ENCODE data around the gene HES1. TPM values are rescaled to one million over a fixed set of nuclear protein-coding genes. Genes with fewer than 3 reads are reported as not detected.

The HES1 gene
- total and polyA plus RNA-seq, 10 of the 15 experiments (the other 5 are each of a cell fraction or from before 2014, with no cell fraction given), result 0.46 to 5.3 (median 2.3) TPM

- ChIA-PET SMC1A (ENCODE audit: uncharacterized antibody, unreplicated experiment) (no interaction called here), RAD21 (ENCODE audit: unreplicated experiment) (interaction anchor here (1.4 kb wide), 1 partner anchor 14 kb away, joined by 3 read pairs; no protein-coding TSS in a partner anchor), POLR2A (interaction anchor here (0.6 kb wide), 1 partner anchor 1710 kb away, joined by 3 read pairs; no protein-coding TSS in a partner anchor), CTCF (interaction anchor here (1.6 kb wide), 1 partner anchor 11 kb away, joined by 3 read pairs; no protein-coding TSS in a partner anchor)
- ATAC-seq (no peak), DNase-seq (ENCODE audit: low read depth, low spot score) (no peak), FAIRE-seq (no peak)
- H3K4me3 ChIP-seq, result no peak overlapping the region
- no peaks in the 10 kb centered on the region for H4K20me1 ChIP-seq (ENCODE audit: control insufficient read depth, insufficient read depth)
- 91% methylated on average over 4 of the region's 4 CpGs for WGBS (ENCODE audit: insufficient coverage, insufficient replicate concordance, low lambda C conversion rate, missing lambda C conversion rate)
- TF ChIP-seq SMARCA5 (IDR thresholded peaks at IDR 0.05), result no peak
- TF ChIP-seq NFIC (IDR thresholded peaks at IDR 0.05; ENCODE audit: low read depth, low read length), result no peak
- no peak for TF ChIP-seq ASH2L (IDR thresholded peaks at IDR 0.05; ENCODE audit: borderline replicate concordance, low read depth)
- no peak for TF ChIP-seq MYC (IDR thresholded peaks at IDR 0.05; ENCODE audit: insufficient read depth, insufficient read length, insufficient replicate concordance, low read length, severe bottlenecking)
- TF ChIP-seq TCF7 (IDR thresholded peaks at IDR 0.05; ENCODE audit: borderline replicate concordance), result no peak
- no peak for TF ChIP-seq MEF2B (IDR thresholded peaks at IDR 0.05; ENCODE audit: partially characterized antibody, poor library complexity, severe bottlenecking)
- TF ChIP-seq ATF3 (IDR thresholded peaks at IDR 0.05; ENCODE audit: borderline replicate concordance, extremely low read depth, low read depth, low read length), result no peak
- TF ChIP-seq ZSCAN29 (IDR thresholded peaks at IDR 0.05), result no peak
- H3K79me2 ChIP-seq (ENCODE audit: control insufficient read depth, insufficient read depth, low read length), result no peaks in the 10 kb centered on the region
- no TSS peak for BruUV-seq (replicated peaks)
- intact Hi-C loops (cut with micrococcal nuclease; ENCODE audit: unreplicated experiment) (no loop called here), in situ Hi-C loops (cut with MboI) (no loop called here)
- peaks cover 0 to 2% of the 10 kb centered on the region in 2 experiments; a peak in 3 of 4 replicates for H3K27me3 ChIP-seq (replicated peaks in 1 of 2; ENCODE audit: control insufficient read depth in 2 of 2, insufficient read depth in 2 of 2, low read length in 1 of 2)
- no peaks in the 10 kb centered on the region for H3K36me3 ChIP-seq (ENCODE audit: control insufficient read depth in 2 of 2, insufficient read depth in 2 of 2, low read length in 1 of 2)
- no peak overlapping the region for H3K9ac ChIP-seq (ENCODE audit: control insufficient read depth, insufficient read depth, low read length)
- H2AFZ ChIP-seq (ENCODE audit: control insufficient read depth, low read depth, low read length), result no peak overlapping the region
- H3K9me3 ChIP-seq (replicated peaks; ENCODE audit: control insufficient read depth, insufficient read depth, low read length), result no peaks in the 10 kb centered on the region
- no peaks in the 10 kb centered on the region for H3K4me1 ChIP-seq (ENCODE audit: control insufficient read depth, insufficient read depth, low read length)
- no peak overlapping the region for H3K4me2 ChIP-seq (ENCODE audit: control insufficient read depth, insufficient read depth)
- H3K27ac ChIP-seq (ENCODE audit: control insufficient read depth, insufficient read depth), result no peak overlapping the region
Observed at GRCh38 chr3:194111336-194111735, 24.6 kb upstream of the HES1 start.

All from GM12878 (cell line).